Ectodermal cell (in vitro differentiated cells): ENCODE measurements around the gene ZDHHC9. TPM values are rescaled to one million over a fixed set of nuclear protein-coding genes. Genes with fewer than 3 reads are reported as not detected.
"Not testable (repeated sequence)": the region's sequence is repeated elsewhere in the genome, so short reads cannot be mapped to it uniquely, and the experiment has no call there.

Experiments
- H3K27ac ChIP-seq: 2 replicates; pipeline ENCODE4 v1.7.0; 2013; ENCODE audit warnings: mild to moderate bottlenecking, low read depth, low read length; ENCODE audit not compliant: insufficient read depth, poor library complexity, severe bottlenecking
- H3K27me3 ChIP-seq: 2 replicates; pipeline ENCODE4 v1.7.0; 2013; ENCODE audit warnings: mild to moderate bottlenecking, low read length; ENCODE audit not compliant: insufficient read depth, control insufficient read depth, poor library complexity, severe bottlenecking
- H3K36me3 ChIP-seq: one replicate; pipeline ENCODE4 v1.7.0; 2013; ENCODE audit warnings: low read length; ENCODE audit not compliant: control insufficient read depth, insufficient read depth
- H3K4me1 ChIP-seq: one replicate; pipeline ENCODE4 v1.7.0; 2013; ENCODE audit warnings: low read length; ENCODE audit not compliant: control insufficient read depth, insufficient read depth
- H3K4me3 ChIP-seq: 2 replicates; pipeline ENCODE4 v1.7.0; 2013; ENCODE audit warnings: low read depth, low read length, control low read depth; ENCODE audit not compliant: insufficient read depth
- H3K9me3 ChIP-seq: 2 replicates; pipeline ENCODE4 v1.7.0; 2013; ENCODE audit warnings: mild to moderate bottlenecking, low read length, moderate library complexity; ENCODE audit not compliant: control insufficient read depth
- WGBS, 2 experiments: methylation state at CpG; one replicate each; pipeline ENCODE4 v1.1.7; 2013; ENCODE audit warnings: missing lambda C conversion rate in 2 of 2; 5-methylcytosine and 5-hydroxymethylcytosine counted together
- polyA plus RNA-seq, 4 experiments: library from polyadenylated mRNA; stranded (reverse); fragments of 50-300 nt; gene quantifications; one replicate each; pipeline ENCODE4 v1.2.3, GENCODE V29; 2013

The ZDHHC9 gene
- polyA plus RNA-seq (2013, experiment 1 of 4): 46.9 TPM
- 54.1 TPM for polyA plus RNA-seq (2013, experiment 2 of 4)
- 31.9 TPM for polyA plus RNA-seq (2013, experiment 3 of 4)
- 38.1 TPM for polyA plus RNA-seq (2013, experiment 4 of 4)

GRCh38 chrX:129843459-129844306 lies at the start of gene ZDHHC9:
ZDHHC9 (minus strand) TSS chrX:129843886; CDS start chrX:129841945, 1,941 bp downstream.
- WGBS, 2 experiments: 0 to 1% methylated on average over 65 to 72 of the region's 72 CpGs
- H3K27ac ChIP-seq: peak within 1 kb of the TSS; percentile 44
- no peaks in the 10 kb centered on the region for H3K27me3 ChIP-seq
- H3K36me3 ChIP-seq: no peaks in the 10 kb centered on the region
- H3K4me3 ChIP-seq: peak within 1 kb of the TSS; percentile 65
- H3K9me3 ChIP-seq: no peaks in the 10 kb centered on the region
- H3K4me1 ChIP-seq: no peaks in the 10 kb centered on the region

GRCh38 chrX:129877401-129877800 lies 33.7 kb upstream of the ZDHHC9 start:
- Histone ChIP-seq H3K36me3 (no peaks in the 10 kb centered on the region), H3K9me3 (no peaks in the 10 kb centered on the region), H3K4me3 (no peak overlapping the region), H3K27me3 (no peaks in the 10 kb centered on the region), H3K4me1 (no peaks in the 10 kb centered on the region), H3K27ac (no peak overlapping the region)
- 95 to 98% methylated on average over 5 of the region's 5 CpGs for WGBS, 2 experiments

DNA sequence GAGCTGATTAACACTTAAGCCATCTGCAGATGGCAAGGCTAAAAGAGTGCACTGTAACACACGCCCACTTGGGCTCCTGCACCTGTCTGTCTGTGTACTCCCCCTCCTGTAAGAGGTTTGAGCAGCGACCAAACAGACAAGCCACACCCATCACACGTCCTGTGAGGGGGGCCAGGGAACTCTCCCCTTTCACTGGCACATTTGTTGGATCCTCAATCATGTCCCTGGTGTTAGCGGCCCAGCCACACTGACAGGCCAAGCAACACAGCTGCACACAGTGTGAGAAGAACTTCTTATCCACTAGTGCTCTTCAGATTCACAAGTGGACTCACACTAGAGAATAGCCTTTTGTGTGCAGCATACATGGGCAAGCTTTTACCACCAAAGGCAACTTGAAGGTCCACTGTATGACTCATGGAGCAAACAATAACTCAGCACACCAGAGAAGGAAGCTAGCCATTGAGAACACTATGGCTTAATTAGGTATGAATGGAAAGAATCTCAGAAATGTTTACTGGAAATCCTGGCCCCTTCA lies 33.2 kb upstream of the ZDHHC9 start:
- Histone ChIP-seq H3K4me3 (no peak overlapping the region), H3K27ac (no peak overlapping the region), H3K4me1 (no peaks in the 10 kb centered on the region), H3K9me3 (no peaks in the 10 kb centered on the region), H3K27me3 (no peaks in the 10 kb centered on the region), H3K36me3 (no peaks in the 10 kb centered on the region)
- 66 to 70% methylated on average over 4 of the region's 4 CpGs for WGBS, 2 experiments

DNA sequence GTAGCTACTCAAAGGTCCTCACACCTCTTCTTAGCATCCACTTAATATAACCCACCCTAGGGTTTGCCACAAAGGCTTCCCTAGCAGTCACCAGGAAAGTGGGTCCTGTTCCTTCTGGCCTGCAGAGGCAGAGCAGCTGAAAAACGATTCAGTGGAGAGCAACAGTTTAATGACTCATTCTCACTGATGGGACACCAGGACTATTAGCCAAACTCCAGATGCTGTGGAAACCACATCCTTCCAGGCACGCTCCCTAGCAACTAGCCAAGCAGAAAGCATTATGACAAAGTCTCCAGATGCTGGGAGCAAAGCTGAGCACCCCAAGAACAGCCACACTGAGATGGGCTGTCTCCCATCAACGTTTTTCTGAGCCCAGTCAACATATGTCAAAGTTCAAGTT lies 32.0 kb upstream of the ZDHHC9 start:
- Histone ChIP-seq H3K9me3 (no peaks in the 10 kb centered on the region), H3K4me3 (no peak overlapping the region), H3K4me1 (no peaks in the 10 kb centered on the region), H3K27ac (no peak overlapping the region), H3K27me3 (no peaks in the 10 kb centered on the region), H3K36me3 (no peaks in the 10 kb centered on the region)
- WGBS, 2 experiments: 83 to 85% methylated on average over 3 of the region's 3 CpGs

GRCh38 chrX:129872524-129872923 lies 28.8 kb upstream of the ZDHHC9 start:
- WGBS, 2 experiments: 96 to 97% methylated on average over 2 of the region's 2 CpGs

GRCh38 chrX:129866321-129866720 lies 22.6 kb upstream of the ZDHHC9 start:
- 88 to 89% methylated on average over 2 of the region's 3 CpGs for WGBS, 2 experiments
- H3K4me3 ChIP-seq, H3K4me1 ChIP-seq, H3K36me3 ChIP-seq, H3K27ac ChIP-seq, H3K27me3 ChIP-seq, H3K9me3 ChIP-seq: not testable (repeated sequence)

More at GRCh38 chrX:129872524-129872923, 28.8 kb upstream of the ZDHHC9 start:
- no peak overlapping the region for H3K27ac ChIP-seq
- no peaks in the 10 kb centered on the region for H3K4me1 ChIP-seq
- no peak overlapping the region for H3K4me3 ChIP-seq
- H3K27me3 ChIP-seq: no peaks in the 10 kb centered on the region
- H3K9me3 ChIP-seq: no peaks in the 10 kb centered on the region
- H3K36me3 ChIP-seq: no peaks in the 10 kb centered on the region

- 84 to 100% methylated on average over 1 to 6 of the region's 6 CpGs for WGBS, 2 experiments
- not testable (repeated sequence) for H3K36me3 ChIP-seq, H3K27me3 ChIP-seq, H3K27ac ChIP-seq, H3K4me3 ChIP-seq, H3K4me1 ChIP-seq, H3K9me3 ChIP-seq
Observed at GRCh38 chrX:129859134-129859533, 15.4 kb upstream of the ZDHHC9 start.

- not testable (repeated sequence) for H3K4me3 ChIP-seq, H3K27me3 ChIP-seq, H3K4me1 ChIP-seq, H3K9me3 ChIP-seq, H3K36me3 ChIP-seq, H3K27ac ChIP-seq
- WGBS, 2 experiments: 90 to 97% methylated on average over 2 of the region's 4 CpGs
Observed at GRCh38 chrX:129851825-129852224, 8.1 kb upstream of the ZDHHC9 start.

GRCh38 chrX:129846716-129847115 lies 3.0 kb upstream of the ZDHHC9 start:
- Histone ChIP-seq H3K27me3 (no peaks in the 10 kb centered on the region), H3K36me3 (no peaks in the 10 kb centered on the region), H3K4me3 (no peak overlapping the region), H3K4me1 (no peaks in the 10 kb centered on the region), H3K27ac (no peak overlapping the region), H3K9me3 (no peaks in the 10 kb centered on the region)
- WGBS, 2 experiments: 85 to 95% methylated on average over 1 to 2 of the region's 2 CpGs

DNA sequence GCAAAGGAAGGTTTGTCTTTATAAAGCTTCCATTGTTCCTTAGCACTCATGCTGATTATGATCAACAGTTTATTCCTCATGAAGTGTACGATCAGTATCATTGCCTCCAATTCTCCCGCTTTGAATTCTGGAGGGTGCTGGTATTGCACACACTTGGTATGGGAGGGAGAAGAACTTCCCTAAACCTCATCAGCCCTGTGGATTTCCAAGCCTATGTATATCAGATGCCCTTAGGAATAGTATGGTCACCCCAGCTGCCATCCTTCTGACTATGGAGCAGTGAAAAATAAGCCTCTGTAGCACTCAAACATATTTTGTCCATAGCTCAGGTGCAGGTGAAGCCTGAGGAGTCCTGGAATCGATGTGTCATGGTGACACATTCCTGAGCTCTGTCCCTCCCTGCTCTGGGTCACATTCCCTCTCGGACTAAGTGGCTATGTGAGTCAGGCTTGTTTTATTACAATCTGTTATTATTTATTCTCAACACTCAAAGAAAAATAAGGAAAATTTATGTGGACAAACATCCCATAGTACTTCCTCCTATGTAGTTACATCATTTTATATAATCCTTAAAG lies 2.0 kb upstream of the ZDHHC9 start:
- no peak overlapping the region for H3K4me3 ChIP-seq
- no peaks in the 10 kb centered on the region for H3K9me3 ChIP-seq
- no peaks in the 10 kb centered on the region for H3K27me3 ChIP-seq
- 90 to 96% methylated on average over 3 of the region's 4 CpGs for WGBS, 2 experiments
- no peak overlapping the region for H3K27ac ChIP-seq
- H3K36me3 ChIP-seq: no peaks in the 10 kb centered on the region
- no peaks in the 10 kb centered on the region for H3K4me1 ChIP-seq
